Measurements from ENCODE around the gene FAM174B. TPM values are rescaled to one million over a fixed set of nuclear protein-coding genes. Genes with fewer than 3 reads are reported as not detected.

Gene FAM174B
- total RNA-seq, 1 donor, result 2.2 TPM

DNA sequence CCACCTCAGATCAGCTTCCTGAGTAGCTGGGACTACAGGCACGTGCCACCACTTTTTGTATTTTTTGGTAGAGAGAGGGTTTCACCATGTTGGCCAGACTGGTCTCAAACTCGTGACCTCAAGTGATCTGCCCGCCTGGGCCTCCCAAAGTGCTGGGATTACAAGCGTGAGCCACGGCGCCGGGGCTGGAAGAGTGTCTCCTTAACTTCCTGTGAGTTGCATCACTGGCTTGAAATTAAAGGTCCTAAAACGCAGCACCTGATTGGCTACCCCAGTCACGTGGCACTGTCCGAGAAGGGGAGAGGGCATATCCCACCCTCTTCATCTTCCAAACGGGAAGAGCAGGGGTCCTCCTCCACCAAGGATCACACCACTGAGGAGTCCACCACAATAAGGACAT, 5.5 kb upstream of the FAM174B start:
- DNase-seq (ENCODE audit: low read depth), result no peak
- no peak overlapping the region for H3K4me3 ChIP-seq (ENCODE audit: low read depth, low read length)
- TF ChIP-seq, protein P1, sequence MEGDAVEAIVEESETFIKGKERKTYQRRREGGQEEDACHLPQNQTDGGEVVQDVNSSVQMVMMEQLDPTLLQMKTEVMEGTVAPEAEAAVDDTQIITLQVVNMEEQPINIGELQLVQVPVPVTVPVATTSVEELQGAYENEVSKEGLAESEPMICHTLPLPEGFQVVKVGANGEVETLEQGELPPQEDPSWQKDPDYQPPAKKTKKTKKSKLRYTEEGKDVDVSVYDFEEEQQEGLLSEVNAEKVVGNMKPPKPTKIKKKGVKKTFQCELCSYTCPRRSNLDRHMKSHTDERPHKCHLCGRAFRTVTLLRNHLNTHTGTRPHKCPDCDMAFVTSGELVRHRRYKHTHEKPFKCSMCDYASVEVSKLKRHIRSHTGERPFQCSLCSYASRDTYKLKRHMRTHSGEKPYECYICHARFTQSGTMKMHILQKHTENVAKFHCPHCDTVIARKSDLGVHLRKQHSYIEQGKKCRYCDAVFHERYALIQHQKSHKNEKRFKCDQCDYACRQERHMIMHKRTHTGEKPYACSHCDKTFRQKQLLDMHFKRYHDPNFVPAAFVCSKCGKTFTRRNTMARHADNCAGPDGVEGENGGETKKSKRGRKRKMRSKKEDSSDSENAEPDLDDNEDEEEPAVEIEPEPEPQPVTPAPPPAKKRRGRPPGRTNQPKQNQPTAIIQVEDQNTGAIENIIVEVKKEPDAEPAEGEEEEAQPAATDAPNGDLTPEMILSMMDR (IDR thresholded peaks at IDR 0.05; ENCODE audit: insufficient read depth, low read length), result no peak

GRCh38 chr15:92657486-92657885, 1.9 kb upstream of the FAM174B start:
- no peak for DNase-seq (ENCODE audit: low read depth)
- no peak overlapping the region for H3K4me3 ChIP-seq (ENCODE audit: low read depth, low read length)
- TF ChIP-seq, protein P1 (IDR thresholded peaks at IDR 0.05; ENCODE audit: insufficient read depth, low read length), result no peak

DNA sequence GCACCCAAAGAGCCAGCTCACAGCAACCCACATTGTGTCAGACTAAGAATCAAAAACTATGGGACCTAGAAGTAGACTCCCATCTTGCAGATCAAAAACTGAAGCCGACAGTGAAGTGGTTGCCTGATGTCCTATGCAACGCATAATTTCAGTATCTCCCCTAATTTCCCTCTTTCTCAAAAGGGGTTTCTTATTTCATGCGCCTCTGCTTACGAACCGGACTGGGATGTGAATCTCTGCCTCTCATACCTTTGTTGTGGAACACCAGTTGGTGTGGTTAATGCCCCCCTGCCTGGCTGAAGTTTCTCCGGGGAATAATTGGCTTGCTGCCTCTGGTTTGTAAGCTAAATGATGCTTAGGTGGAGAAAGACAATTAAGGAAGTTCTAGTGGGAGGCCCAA, 514 bp upstream of the FAM174B start:
- no peak for DNase-seq (ENCODE audit: low read depth)
- H3K4me3 ChIP-seq (ENCODE audit: low read depth, low read length), result no peak overlapping the region
- TF ChIP-seq, protein P1 (IDR thresholded peaks at IDR 0.05; ENCODE audit: insufficient read depth, low read length), result no peak

GRCh38 chr15:92654662-92655061, 913 bp downstream of the FAM174B start:
- H3K4me3 ChIP-seq (ENCODE audit: low read depth, low read length), result no peak overlapping the region
- TF ChIP-seq, protein P1 (IDR thresholded peaks at IDR 0.05; ENCODE audit: insufficient read depth, low read length), result no peak
- DNase-seq (ENCODE audit: low read depth), result no peak

GRCh38 chr15:92653836-92654539, 1.6 kb downstream of the FAM174B start:
- TF ChIP-seq, protein P1 (IDR thresholded peaks at IDR 0.05; ENCODE audit: insufficient read depth, low read length), result no peak
- no peak overlapping the region for H3K4me3 ChIP-seq (ENCODE audit: low read depth, low read length)
- no peak for DNase-seq (ENCODE audit: low read depth)

DNA sequence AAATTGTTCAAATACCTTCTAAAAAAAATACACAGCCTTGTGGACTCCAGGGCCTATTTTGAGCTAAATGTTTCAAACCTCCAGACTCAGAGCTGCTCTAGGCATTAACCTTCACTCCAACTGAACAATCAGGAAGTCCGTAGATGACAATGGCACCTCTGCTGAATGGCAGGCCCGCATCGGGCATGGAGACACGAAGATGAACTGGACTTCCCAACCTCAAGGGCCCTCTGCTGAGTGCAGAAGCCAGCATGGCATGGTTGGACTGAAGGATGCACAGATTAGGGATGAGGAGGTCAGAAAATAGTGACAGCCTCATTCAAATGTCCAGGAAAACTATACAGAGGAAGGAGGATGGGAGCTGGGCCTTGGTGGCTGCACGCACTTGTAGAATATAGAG, 2.2 kb downstream of the FAM174B start:
- no peak for DNase-seq (ENCODE audit: low read depth)
- TF ChIP-seq, protein P1 (IDR thresholded peaks at IDR 0.05; ENCODE audit: insufficient read depth, low read length), result no peak
- no peak overlapping the region for H3K4me3 ChIP-seq (ENCODE audit: low read depth, low read length)

- no peak overlapping the region for H3K4me3 ChIP-seq (ENCODE audit: low read depth, low read length)
- TF ChIP-seq, protein P1 (IDR thresholded peaks at IDR 0.05; ENCODE audit: insufficient read depth, low read length), result no peak
- DNase-seq (ENCODE audit: low read depth), result no peak
These were observed 3.0 kb downstream of the FAM174B start for GRCh38 chr15:92652576-92652966.

Measured in fibroblast of the aortic adventitia (primary cell).